HEK293 (cell line): ENCODE results near the gene RAC3.

Experiments used
- CTCF ChIA-PET: fragments of 350-600 bp; formaldehyde crosslinking; extraction: SDS; loops from one replicate; lab custom pipeline; 2021; ENCODE audit warnings: antibody characterized with exemption; lab: Yijun Ruan, JAX
- POLR2A ChIA-PET: fragments of 300-600 bp; formaldehyde crosslinking; extraction: SDS; loops from one replicate; lab custom pipeline; 2020; ENCODE audit warnings: antibody characterized with exemption, inconsistent platforms; lab: Yijun Ruan, JAX
- H3K27ac ChIP-seq: fragments of 200-500 bp; sonication (Bioruptor generic); 2 replicates; pipeline ENCODE4 v1.5.1; 2014; ENCODE audit warnings: low read depth, low read length, control low read depth, inconsistent platforms; ENCODE audit errors: extremely low read depth
- H3K36me3 ChIP-seq, 2 experiments: fragments of 200-500 bp in 1 of 2; sonication (Bioruptor generic) in 1 of 2; 1 replicate in 1 of 2; 2 replicates in 1 of 2; pipeline ENCODE4 v1.5.1; 2014 to 2017; ENCODE audit warnings: inconsistent platforms in 2 of 2, low read length in 2 of 2; ENCODE audit not compliant: control insufficient read depth in 2 of 2, insufficient read depth in 1 of 2
- H3K4me1 ChIP-seq: fragments of 200-500 bp; sonication (Bioruptor generic); 2 replicates; pipeline ENCODE4 v1.5.1; 2014; ENCODE audit warnings: mild to moderate bottlenecking, low read length, inconsistent platforms; ENCODE audit not compliant: control insufficient read depth, insufficient read depth
- H3K4me3 ChIP-seq: 2 replicates; pipeline ENCODE4 v1.5.1; 2011; ENCODE audit warnings: low read depth, mild to moderate bottlenecking, control low read depth, low read length, moderate library complexity
- H3K9me3 ChIP-seq: fragments of 200-500 bp; sonication (Bioruptor generic); 2 replicates; pipeline ENCODE4 v1.5.1; 2014; ENCODE audit warnings: low read depth, low read length, inconsistent platforms; ENCODE audit not compliant: control insufficient read depth, insufficient read depth
- HOXA7 ChIP-seq: sonication (generic); formaldehyde crosslinking; IDR thresholded peaks from 2 replicates; pipeline ENCODE4 v1.8.1; 2022; ENCODE audit warnings: missing genetic modification reagents, borderline replicate concordance
- HOXC10 ChIP-seq: sonication (generic); formaldehyde crosslinking; IDR thresholded peaks from 2 replicates; pipeline ENCODE4 v1.8.1; 2023; ENCODE audit warnings: mild to moderate bottlenecking, missing genetic modification reagents
- KLF1 ChIP-seq: fragments of 450-650 bp; formaldehyde crosslinking; IDR thresholded peaks from 2 replicates; pipeline ENCODE4 v1.5.1; 2016; ENCODE audit warnings: missing biosample characterization, missing genetic modification characterization
- SALL2 ChIP-seq: fragments of 450-650 bp; formaldehyde crosslinking; IDR thresholded peaks from 2 replicates; pipeline ENCODE4 v1.5.0; 2017; ENCODE audit warnings: missing biosample characterization, mild to moderate bottlenecking, missing genetic modification characterization, borderline replicate concordance
- SETDB1 ChIP-seq: IDR thresholded peaks from one replicate; pipeline ENCODE4 v1.6.1; 2017; ENCODE audit warnings: mild to moderate bottlenecking, low read length, moderate library complexity, mixed read lengths; ENCODE audit not compliant: insufficient read length
- ZBTB10 ChIP-seq: fragments of 450-650 bp; formaldehyde crosslinking; IDR thresholded peaks from 2 replicates; pipeline ENCODE4 v1.5.1; 2016; ENCODE audit warnings: missing biosample characterization, missing genetic modification characterization
- ZNF311 ChIP-seq: fragments of 450-650 bp; formaldehyde crosslinking; IDR thresholded peaks from 2 replicates; pipeline ENCODE4 v1.5.1; 2017; ENCODE audit warnings: missing biosample characterization, missing genetic modification characterization, borderline replicate concordance
- ZNF394 ChIP-seq: fragments of 450-650 bp; formaldehyde crosslinking; IDR thresholded peaks from 2 replicates; pipeline ENCODE4 v1.5.1; 2016; ENCODE audit warnings: missing biosample characterization, missing genetic modification characterization, mild to moderate bottlenecking, moderate library complexity, borderline replicate concordance
- ZNF398 ChIP-seq: fragments of 450-650 bp; formaldehyde crosslinking; IDR thresholded peaks from 2 replicates; pipeline ENCODE4 v1.5.1; 2017; ENCODE audit warnings: missing biosample characterization, missing genetic modification characterization
- ZNF529 ChIP-seq: fragments of 450-650 bp; formaldehyde crosslinking; IDR thresholded peaks from 2 replicates; pipeline ENCODE4 v1.5.1; 2017; ENCODE audit warnings: missing genetic modification characterization, missing biosample characterization; ENCODE audit not compliant: insufficient replicate concordance
- ZNF530 ChIP-seq: fragments of 450-650 bp; formaldehyde crosslinking; IDR thresholded peaks from 2 replicates; pipeline ENCODE4 v1.5.1; 2016; ENCODE audit warnings: low read depth, missing biosample characterization, missing genetic modification characterization
- ZNF560 ChIP-seq: fragments of 450-650 bp; formaldehyde crosslinking; IDR thresholded peaks from 2 replicates; pipeline ENCODE4 v1.5.1; 2017; ENCODE audit warnings: missing biosample characterization, missing genetic modification characterization, borderline replicate concordance
- ZNF585B ChIP-seq: fragments of 450-650 bp; formaldehyde crosslinking; IDR thresholded peaks from 2 replicates; pipeline ENCODE4 v1.5.1; 2016; ENCODE audit warnings: missing biosample characterization, missing genetic modification characterization
- ZNF600 ChIP-seq: fragments of 450-650 bp; formaldehyde crosslinking; IDR thresholded peaks from 2 replicates; pipeline ENCODE4 v1.5.1; 2016; ENCODE audit warnings: missing biosample characterization, missing genetic modification characterization
- ZNF626 ChIP-seq: fragments of 450-650 bp; sonication (Bioruptor Pico); formaldehyde crosslinking; IDR thresholded peaks from 2 replicates; pipeline ENCODE4 v1.5.1; 2018; ENCODE audit warnings: missing biosample characterization, missing genetic modification characterization, inconsistent platforms
- ZNF747 ChIP-seq: fragments of 450-650 bp; formaldehyde crosslinking; IDR thresholded peaks from 2 replicates; pipeline ENCODE4 v1.5.1; 2016; ENCODE audit warnings: missing biosample characterization, missing genetic modification characterization
- ZNF791 ChIP-seq: fragments of 450-650 bp; formaldehyde crosslinking; IDR thresholded peaks from 2 replicates; pipeline ENCODE4 v1.5.1; 2016; ENCODE audit warnings: missing biosample characterization, missing genetic modification characterization
- ZNF830 ChIP-seq: fragments of 450-650 bp; IDR thresholded peaks from 2 replicates; pipeline ENCODE4 v1.5.0; 2018; ENCODE audit warnings: missing biosample characterization, missing genetic modification characterization, low read depth, mild to moderate bottlenecking, moderate library complexity

Gene RAC3

GRCh38 chr17:81993729-81994592, 37.5 kb upstream of the RAC3 start (continued):
- no peak for TF ChIP-seq ZBTB10 (tag by site-specific recombination)
- TF ChIP-seq ZNF585B: no peak
- no peak for TF ChIP-seq ZNF394
- TF ChIP-seq ZNF600: 0 out of 2 replicates have a peak, but pooled peaks have one; percentile 8
- TF ChIP-seq ZNF626: no peak
- no peak for TF ChIP-seq HOXC10 (CRISPR knock-in tag)
- no peak for TF ChIP-seq ZNF830 (tag by site-specific recombination)
- no peak for TF ChIP-seq ZNF398 (tag by site-specific recombination)
- no peak for TF ChIP-seq KLF1 (tag by site-specific recombination)
- no peak for TF ChIP-seq HOXA7 (CRISPR knock-in tag)

- Histone ChIP-seq H3K9me3 (no peaks in the 10 kb centered on the region), H3K4me1 (peaks cover 7% of the 10 kb centered on the region), H3K36me3 (peaks cover 0 to 13% of the 10 kb centered on the region in 2 experiments; a peak in 1 of 3 replicates), H3K4me3 (no peak overlapping the region), H3K27ac (no peak overlapping the region)
- CTCF ChIA-PET: interaction anchor here (0.7 to 1.4 kb wide), 5 partner anchors 9 to 35 kb away, joined by 3 to 6 read pairs (median 4); no protein-coding TSS in a partner anchor
- no peak for TF ChIP-seq ZNF791 (tag by site-specific recombination)
- POLR2A ChIA-PET: no interaction called here
Measured at GRCh38 chr17:81994593-81995462, 36.6 kb upstream of the RAC3 start.

- no peaks in the 10 kb centered on the region for H3K9me3 ChIP-seq
- no peak overlapping the region for H3K27ac ChIP-seq
- H3K4me3 ChIP-seq: no peak overlapping the region
- H3K36me3 ChIP-seq: peaks cover 0 to 7% of the 10 kb centered on the region in 2 experiments; a peak in 1 of 3 replicates
- CTCF ChIA-PET: interaction anchor here (0.7 to 1.4 kb wide), 5 partner anchors 8 to 36 kb away, joined by 3 to 6 read pairs (median 4); no protein-coding TSS in a partner anchor
- POLR2A ChIA-PET: no interaction called here
- peaks cover 7% of the 10 kb centered on the region for H3K4me1 ChIP-seq
- no peak for TF ChIP-seq ZNF311 (tag by site-specific recombination)
- no peak for TF ChIP-seq ZNF747 (tag by site-specific recombination)
- no peak for TF ChIP-seq SALL2 (tag by site-specific recombination)
- TF ChIP-seq ZNF529 (tag by site-specific recombination): no peak
- no peak for TF ChIP-seq ZNF560
- no peak for TF ChIP-seq SETDB1
- TF ChIP-seq ZNF530 (tag by site-specific recombination): no peak
- no peak for TF ChIP-seq ZNF600
- TF ChIP-seq, all 188 proteins: peak for 0
Measured at GRCh38 chr17:81995463-81996231, 35.8 kb upstream of the RAC3 start.
